Measurements from ENCODE around the gene VPS4B.
"Not testable (repeated sequence)": the region's sequence is repeated elsewhere in the genome, so short reads cannot be mapped to it uniquely, and the experiment has no call there.

The VPS4B gene

GRCh38 chr18:63422087-63422863, at the start of gene VPS4B:
VPS4B (minus strand) TSS chr18:63422476; CDS start chr18:63422259, 217 bp downstream.
- DNase-seq = peak; percentile 100

DNA sequence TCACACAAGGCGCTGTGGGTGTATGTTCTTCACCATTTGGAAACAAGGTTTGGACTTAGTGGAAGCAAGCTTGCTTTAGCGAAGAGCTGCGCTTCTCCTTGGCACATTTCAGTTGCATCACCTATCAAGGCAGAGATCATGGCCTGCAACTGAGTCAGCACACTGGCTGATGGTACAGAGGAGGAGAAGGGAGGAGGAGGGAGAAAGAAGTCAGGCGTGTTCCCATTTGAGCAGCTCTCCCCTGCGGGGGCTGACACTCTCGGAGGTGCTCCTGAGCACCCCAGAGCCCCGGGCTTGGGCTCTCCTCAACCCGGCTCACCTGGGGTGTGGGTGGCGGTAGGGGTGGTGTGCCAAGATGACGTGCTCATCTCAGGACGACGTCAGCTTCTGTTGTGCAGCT, 48.5 kb upstream of the VPS4B start:
- DNase-seq = no peak

DNA sequence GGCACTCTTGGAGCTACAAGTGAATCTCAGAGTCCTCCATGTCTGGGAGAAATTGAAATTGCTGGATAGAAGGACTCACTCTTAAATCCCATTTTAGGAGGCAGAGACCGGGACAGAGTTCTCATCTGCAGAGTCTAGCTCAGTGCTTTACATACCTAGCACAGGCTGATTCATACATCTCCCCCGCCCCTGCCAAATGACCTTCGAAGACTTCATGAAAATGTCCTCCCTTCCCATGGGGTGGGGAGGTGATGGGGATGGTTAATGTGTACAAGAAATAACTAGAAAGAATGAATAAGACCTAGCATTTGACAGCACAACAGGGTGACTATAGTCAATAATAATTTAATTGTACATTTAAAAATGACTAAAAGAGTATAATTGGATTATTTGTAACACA, 46.3 kb upstream of the VPS4B start:
- no peak for DNase-seq

GRCh38 chr18:63467699-63468098, 45.4 kb upstream of the VPS4B start:
- DNase-seq = no peak

DNA sequence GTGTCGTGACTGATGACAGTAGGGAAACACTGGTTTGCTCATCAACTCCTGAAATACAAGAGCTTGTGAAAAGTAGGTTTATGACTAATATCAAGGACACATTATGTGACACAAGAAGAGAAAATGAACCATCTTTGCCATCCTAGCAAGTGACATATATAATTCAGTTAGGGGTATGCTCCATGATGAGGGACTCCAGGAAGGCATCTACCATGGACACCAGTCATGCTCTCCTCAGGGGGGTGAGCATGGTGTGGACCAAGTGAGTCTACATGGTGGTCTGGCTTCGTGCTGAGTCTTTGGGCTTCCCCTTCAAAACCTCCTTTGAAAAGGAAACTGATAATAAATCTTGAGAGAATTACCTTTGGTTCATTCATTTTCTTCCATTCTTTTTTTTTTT, 42.8 kb upstream of the VPS4B start:
- no peak for DNase-seq

DNA sequence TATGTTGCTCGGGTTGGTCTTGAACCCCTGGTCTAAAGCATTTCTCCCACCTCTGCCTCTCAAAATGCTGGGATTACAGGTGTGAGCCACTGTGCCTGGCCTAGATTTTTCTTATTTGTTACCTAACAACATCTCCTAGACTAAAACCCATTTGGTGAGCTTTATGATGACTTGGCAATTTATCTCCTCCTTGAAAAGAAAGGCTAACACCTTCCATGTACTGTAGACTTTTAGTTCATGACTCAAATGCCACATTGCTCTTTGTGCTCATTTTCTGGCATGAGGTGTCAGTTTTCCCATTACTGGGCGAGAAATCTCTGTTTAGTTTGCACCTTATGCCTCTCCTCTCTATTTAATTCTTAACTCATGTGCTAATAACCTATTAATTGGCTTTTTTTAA, 42.2 kb upstream of the VPS4B start:
- DNase-seq = no peak

DNA sequence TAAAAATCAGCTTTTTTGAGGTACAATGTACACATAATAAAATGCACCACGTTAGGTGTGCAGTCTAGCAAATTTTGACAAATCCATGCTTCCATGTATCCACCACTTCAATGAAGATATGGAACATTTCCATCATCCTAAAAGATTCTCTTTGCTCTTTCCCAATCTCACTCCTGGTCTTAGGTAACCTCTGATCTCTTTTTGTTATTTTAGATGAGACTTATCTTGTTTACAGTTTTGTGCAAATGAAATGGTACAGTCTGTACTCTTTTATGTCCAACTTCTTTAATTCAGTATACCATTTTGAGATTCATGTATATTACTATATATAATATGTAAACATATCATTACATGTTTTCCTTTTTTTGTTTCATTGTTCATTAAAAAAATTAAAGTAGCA, 38.1 kb upstream of the VPS4B start:
- no peak for DNase-seq

DNA sequence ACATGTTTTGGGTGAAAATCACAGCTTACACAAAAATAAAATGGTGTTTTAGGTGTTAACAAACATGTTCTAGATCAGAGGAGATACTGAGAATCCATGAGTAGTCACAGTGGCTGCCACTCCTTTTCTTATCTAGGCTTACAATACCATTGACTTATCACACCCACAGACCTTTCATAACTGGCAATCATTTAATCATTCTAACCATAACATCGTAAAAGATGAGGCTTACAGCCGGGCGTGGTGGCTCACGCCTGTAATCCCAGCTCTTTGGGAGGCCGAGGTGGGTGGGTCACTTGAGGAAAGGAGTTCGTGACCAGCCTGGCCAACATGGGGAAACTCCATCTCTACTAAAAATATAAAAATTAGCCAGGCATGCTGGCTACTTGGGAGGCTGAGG, 35.7 kb upstream of the VPS4B start:
- no peak for DNase-seq

DNA sequence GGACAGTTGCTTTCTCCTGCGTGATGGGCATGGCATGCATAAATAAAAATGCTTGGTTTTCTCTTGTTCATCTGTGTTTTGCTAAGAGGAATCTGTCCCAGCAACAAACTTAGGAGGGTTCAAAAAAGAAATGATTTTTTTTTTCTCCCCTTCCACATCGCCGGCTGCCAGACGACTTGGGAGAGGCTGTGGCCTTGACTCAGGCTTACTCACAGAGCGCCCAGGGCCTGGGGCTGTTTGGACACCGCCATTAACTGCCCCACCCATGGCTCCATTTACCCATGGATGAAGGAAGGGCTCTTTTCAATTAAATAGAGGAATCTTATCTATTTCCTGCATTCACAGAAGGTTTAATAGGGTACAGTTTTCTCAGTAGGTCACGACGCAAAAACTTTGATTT, 32.2 kb upstream of the VPS4B start:
- DNase-seq = no peak

GRCh38 chr18:63452751-63453150, 30.5 kb upstream of the VPS4B start:
- not testable (repeated sequence) for DNase-seq

DNA sequence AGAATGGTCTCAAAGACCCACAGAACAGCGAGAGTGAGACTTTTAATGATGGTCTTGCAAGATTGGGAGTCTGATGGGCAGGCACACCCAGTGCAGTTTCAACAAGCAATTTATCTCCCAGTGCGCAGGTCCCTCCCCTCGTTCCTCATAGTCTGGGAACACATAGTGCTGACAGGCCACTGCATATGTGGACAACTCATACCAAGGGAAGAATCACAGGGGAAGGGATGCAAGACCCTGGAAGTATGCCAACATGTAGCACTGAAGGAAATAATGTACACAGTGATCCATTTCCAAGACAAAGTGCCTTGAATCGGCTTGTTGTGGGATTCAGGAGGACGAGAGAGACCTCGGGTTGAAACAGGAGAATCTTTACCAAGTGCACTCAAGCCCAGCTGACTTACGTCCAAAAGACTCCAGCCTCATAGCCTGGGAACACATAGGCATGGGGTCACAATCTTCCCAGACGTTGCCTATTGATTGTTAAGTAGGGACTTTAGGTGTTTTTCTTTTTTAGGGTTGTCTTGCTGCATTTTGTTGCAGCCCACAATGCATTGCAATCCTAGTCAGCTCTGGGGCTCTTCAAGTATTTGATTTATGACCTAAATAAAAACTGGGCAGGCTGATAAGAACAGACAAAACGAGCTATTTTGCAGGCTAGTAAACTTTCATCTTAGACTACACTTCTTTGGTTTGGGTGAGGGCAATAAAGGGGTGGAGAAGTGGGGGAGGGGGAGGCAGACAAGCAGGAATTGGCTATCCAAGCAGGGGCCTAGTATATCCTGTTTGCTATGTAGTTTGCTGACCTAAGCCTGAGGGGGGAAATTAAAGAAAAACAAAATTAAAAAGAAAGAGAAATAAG, 29.8 kb upstream of the VPS4B start:
- no peak for DNase-seq

GRCh38 chr18:63449426-63449825, 27.1 kb upstream of the VPS4B start:
- no peak for DNase-seq

- DNase-seq = no peak
Measured at GRCh38 chr18:63447066-63447465, 24.8 kb upstream of the VPS4B start.

- no peak for DNase-seq
Measured at GRCh38 chr18:63446266-63446665, 24.0 kb upstream of the VPS4B start.

DNA sequence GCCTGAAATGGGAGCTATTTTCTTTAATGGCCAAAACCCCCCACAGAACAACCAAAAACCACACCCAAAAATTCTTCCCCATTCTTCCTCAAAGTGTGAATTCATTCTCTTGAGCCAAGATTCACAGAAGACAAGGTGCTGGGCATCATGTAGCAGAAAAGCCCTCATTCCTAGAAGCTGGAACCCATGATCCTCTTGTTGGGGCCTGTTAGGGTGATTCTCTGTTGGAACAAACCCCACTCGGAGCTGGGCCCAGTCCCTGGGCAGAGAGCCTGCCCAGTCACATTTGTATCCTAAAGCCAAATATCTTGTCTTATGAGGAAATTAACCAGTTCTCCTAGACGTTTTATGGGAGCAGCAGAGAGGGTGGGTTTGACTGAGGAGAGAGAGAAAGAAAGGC, 22.8 kb upstream of the VPS4B start:
- DNase-seq = no peak

DNA sequence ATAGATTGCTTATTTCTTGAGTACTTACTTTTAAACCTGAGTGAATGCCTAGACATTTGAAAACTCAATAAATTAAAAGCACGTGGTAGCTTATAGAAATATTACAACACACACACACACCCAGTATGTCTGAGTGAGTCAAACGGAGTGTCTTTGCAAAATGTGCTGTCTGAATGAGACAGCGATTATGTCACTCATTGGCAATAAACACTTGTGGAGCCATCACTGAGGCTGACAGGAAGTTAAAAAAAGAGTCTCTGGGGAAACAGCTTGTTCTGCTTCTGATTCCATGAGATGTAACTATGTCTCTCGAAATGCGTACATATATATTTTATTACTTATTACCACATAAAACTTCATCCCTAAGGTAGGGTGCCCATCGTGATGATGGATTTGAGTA, 22.3 kb upstream of the VPS4B start:
- peak; percentile 18 for DNase-seq

DNA sequence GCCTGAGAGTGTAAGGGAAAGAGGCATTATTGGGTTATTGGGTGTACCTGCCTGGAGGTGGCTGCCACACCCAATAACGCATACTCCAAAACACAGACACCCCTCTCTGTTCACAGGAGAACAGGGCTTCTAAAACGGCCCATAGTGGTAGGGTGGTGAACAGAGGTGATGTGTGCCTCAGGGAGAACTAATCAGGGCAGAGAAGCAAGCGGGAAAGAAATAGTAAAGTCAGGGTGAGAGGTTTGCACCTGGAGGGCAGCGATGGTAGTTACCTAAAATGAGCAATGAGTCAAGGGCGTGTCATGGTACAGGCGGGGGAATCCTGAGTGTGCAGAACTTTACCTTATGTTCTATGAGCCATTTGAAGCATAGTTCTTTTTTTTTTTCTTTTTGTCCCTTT, 21.6 kb upstream of the VPS4B start:
- DNase-seq = no peak

DNA sequence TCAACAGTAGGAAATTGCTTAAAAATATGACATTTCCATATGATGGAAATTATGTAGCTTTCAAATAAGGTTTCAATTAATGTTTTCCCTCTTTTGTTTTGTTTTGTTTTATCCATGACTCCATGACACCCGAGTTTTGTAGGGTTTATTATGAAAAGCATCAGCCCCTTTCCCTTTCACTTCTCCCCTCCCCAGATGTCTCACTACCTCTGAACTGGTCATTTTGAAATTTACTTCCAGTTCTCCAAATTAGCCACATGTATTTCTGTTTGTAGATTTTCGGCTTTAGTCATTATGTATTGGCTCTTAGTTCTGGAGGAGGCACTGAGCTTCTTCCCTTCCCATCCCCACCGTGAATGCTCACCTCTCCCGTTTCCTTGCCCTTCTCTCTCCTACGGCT, 18.6 kb upstream of the VPS4B start:
- DNase-seq = no peak

DNA sequence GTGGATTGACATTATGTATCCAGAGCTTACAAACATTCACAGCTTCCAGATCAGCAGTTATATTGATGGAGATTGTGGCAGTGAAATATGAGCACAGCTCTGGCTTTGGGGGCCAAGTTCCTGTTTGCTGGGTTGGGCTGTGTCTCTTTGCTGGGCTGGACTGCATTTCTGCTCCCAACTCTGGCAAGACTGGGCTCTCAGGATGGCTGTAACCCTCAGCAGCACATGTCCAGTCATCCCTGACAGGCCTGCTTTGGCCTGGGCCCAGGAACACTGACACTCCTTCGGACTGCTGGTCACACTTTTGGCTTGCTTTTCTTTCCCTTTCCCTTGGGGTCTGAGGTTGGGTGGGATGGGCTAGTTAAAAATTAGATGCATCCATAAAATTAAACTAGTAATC, 17.9 kb upstream of the VPS4B start:
- DNase-seq = no peak

GRCh38 chr18:63439334-63439733, 17.1 kb upstream of the VPS4B start:
- peak; percentile 19 for DNase-seq

DNA sequence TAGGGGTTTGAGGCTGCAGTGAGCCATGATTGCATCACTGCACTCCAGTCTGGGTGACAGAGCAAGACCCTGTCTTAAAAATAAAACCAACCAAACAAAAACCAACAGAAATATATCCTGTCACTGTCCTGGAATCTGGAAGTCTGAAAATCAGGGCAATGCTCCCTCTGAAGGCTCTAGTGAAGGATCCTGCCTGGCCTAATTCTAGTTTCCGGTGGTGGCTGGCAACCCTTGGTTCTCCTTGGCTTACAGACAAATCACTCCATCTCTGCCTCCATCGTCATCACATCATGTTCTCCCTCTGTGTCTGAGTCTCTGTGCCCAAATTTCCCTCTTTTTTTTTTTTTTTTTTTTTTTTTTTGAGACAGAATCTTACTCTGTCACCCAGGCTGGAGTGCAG, 15.9 kb upstream of the VPS4B start:
- DNase-seq = no peak

DNA sequence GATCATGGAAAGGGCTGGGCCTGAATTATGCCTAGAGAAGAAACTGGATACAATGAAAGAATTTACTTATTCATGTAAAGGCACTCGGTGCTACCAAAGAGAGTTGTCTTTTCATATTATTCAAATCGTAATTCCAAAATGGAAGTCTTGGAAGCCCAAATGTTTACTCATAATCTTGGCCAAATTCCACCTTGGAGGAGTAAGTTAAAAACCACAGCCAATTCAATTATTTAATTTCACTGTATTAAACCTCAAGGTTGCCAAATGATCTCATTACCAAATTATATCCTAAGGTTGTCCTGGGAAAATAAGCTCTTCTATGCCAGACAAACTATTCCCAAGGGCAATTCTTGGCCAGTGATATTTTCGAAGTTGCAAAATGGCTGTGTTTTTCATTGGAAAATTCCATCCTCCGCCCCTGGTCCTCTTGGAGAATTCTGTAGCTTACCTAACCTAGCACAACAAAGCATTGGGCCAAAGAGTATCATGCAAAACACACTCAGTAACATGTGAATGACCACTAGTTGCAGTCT, 11.1 kb upstream of the VPS4B start:
- DNase-seq = no peak

DNA sequence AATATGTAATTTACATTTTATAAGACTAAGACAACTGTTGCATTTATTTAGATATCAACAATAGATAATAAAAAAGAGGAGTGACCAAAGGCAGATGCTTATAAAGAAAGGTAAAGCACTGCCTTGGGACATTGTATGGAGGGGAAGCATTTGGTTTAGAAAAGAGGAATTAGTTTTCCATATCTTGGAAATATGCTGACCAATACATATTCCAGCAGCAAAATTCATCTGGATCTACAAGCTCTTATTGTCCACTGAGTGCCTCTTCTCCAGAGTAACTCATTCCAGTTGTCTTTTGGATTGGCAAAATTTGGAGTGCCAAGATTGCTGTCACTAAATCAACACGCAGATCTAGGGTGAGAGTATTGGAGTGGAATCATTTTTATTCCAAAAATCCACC, 8.9 kb upstream of the VPS4B start:
- no peak for DNase-seq

DNA sequence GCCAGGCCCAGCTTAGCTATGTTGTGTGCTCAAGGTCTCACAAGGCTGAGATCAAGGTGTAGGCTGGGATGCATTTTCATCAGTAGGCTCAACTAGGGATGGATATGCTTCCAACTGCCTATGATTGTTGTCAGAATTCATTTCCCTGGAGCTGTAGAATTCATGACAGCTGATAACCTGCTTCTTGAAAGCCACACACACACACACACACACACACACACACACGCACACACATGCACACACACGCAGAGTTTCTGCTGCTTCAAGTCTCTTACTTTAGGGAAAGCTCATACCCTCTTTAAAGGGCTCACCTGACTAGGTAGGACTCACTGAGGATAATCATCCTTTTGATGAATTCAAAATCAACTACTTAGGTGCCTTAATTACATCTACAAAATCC, 8.2 kb upstream of the VPS4B start:
- no peak for DNase-seq
